Measurements from ENCODE around the gene PIKFYVE. TPM values are rescaled to one million over a fixed set of nuclear protein-coding genes. Genes with fewer than 3 reads are reported as not detected.
"Not testable (repeated sequence)": the region's sequence is repeated elsewhere in the genome, so short reads cannot be mapped to it uniquely, and the experiment has no call there.

Gene PIKFYVE
- total RNA-seq, 4 donors from 2014 or later, result 10.5 to 25.7 (median 12.5) TPM

DNA sequence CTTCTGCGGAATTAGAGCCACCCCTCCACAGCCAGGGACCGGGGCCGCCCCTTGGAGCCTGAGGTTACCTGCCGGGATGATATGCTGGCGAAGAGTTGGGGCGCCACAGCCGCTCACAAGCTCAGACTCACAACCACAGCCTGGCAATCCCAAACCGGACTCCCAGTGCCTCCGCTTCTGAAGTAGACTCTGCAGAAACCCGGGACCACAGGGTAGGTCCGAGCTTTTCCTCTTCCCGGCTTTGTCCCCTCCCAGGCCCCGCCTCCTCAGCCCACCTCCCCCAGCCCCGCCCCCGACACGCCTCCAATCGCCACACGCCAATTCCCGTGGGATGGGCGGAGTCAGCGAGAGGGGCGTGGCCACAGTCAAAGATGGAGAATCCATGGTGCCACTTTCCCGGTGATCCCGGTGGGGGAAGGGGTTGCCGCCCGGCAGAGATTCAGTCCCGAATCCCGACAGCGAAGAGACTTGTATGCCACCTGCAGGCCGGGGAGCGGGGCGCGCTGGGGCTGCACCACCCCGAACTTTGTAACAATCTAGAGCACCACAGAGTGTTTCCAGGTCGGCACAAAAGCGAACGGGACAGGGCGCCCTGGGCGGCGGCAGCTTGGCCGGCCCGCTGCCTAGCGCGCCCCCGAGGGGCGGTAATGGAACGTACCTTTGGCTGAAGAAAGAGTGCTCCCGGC lies 11.0 kb upstream of the PIKFYVE start, which contains the start of gene IDH1:
TSS of gene IDH1 (minus strand) at position 201 of the 686 bp plus-strand sequence. CDS start 3,520 bp downstream, outside the sequence.
- Histone ChIP-seq H3K4me3 (peak within 1 kb of the TSS; percentile 76 to 88 (median 84)), H3K36me3 (peaks cover 0 to 34% (median 0%) of the 10 kb centered on the region in 3 donors), H3K27me3 (no peaks in the 10 kb centered on the region), H3K4me1 (peaks cover 5 to 61% (median 17%) of the 10 kb centered on the region in 3 donors), H3K9me3 (no peaks in the 10 kb centered on the region), H3K27ac (peak within 1 kb of the TSS; percentile 71 to 92 (median 86))
- intact Hi-C loops (cut with DNase I), result no loop called here
- peak; percentile 59 for DNase-seq
- 0% methylated on average over 2 to 5 of the region's 48 CpGs for WGBS, 2 donors
- TF ChIP-seq POLR2A (IDR thresholded peaks at IDR 0.05), result peak in 1 of 4 donors; percentile 51
- TF ChIP-seq, protein P1, sequence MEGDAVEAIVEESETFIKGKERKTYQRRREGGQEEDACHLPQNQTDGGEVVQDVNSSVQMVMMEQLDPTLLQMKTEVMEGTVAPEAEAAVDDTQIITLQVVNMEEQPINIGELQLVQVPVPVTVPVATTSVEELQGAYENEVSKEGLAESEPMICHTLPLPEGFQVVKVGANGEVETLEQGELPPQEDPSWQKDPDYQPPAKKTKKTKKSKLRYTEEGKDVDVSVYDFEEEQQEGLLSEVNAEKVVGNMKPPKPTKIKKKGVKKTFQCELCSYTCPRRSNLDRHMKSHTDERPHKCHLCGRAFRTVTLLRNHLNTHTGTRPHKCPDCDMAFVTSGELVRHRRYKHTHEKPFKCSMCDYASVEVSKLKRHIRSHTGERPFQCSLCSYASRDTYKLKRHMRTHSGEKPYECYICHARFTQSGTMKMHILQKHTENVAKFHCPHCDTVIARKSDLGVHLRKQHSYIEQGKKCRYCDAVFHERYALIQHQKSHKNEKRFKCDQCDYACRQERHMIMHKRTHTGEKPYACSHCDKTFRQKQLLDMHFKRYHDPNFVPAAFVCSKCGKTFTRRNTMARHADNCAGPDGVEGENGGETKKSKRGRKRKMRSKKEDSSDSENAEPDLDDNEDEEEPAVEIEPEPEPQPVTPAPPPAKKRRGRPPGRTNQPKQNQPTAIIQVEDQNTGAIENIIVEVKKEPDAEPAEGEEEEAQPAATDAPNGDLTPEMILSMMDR (IDR thresholded peaks at IDR 0.05), result peak in 5 of 6 experiments; percentile 29 to 52 (median 49)

DNA sequence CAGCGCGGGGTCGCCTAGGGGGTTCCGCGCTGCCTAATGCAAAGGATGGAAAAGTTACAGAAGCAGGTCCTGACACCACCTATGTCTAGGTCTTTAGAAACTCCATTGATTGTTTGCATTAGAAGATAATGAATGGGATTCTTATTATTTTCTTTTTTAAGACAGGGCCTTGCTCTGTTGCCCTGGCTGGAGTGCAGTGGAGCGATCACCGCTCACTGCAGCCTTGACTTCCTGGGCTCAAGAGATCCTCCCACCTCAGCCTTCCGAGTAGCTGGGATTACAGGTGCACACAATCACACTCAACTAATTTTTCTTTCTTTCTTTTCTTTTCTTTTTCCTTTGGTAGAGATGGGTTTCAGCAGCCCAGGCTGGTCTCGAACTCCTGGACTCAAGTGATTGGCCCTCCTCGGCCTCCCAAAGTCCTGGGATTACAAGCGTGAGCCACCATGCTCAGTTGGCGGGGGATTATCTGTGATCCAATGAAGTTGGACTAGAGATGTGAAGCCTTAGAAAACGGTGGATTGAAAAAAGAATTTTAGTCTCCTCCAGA lies 10.4 kb upstream of the PIKFYVE start:
- intact Hi-C loops (cut with DNase I), result no loop called here
- Histone ChIP-seq H3K4me1 (peaks cover 5 to 55% (median 17%) of the 10 kb centered on the region in 3 donors), H3K36me3 (peaks cover 0 to 27% (median 0%) of the 10 kb centered on the region in 3 donors)

DNA sequence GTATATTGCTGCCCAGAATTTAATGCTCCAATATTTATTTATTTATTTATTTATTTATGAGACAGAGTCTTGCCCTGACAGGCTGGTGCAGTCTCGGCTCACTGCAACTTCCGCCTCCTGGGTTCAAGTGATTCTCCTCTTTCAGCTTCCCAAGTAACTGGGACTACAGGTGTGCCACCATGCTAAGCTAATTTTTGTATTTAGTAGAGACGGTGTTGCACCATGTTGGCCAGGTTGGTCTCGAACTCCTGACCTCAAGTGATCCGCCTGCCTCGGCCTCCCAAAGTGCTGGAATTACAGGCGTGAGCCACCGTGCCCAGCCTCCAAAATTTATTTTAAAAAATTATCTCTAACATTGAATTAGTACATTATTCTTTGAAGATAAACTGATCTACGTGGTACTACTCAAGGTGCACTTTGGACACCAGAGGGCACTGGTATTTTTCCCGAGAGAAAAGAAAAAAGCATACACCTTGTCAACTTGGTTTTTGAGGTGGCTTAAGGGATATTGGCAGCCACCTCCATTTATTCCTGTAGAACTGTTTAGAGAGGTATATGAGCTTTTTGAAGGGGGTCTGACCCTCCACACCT lies 9.8 kb upstream of the PIKFYVE start:
- peaks cover 0 to 21% (median 0%) of the 10 kb centered on the region in 3 donors for H3K36me3 ChIP-seq
- DNase-seq, result no peak
- H3K9me3 ChIP-seq, result no peaks in the 10 kb centered on the region
- H3K27ac ChIP-seq, result no peak overlapping the region
- TF ChIP-seq, protein P1 (IDR thresholded peaks at IDR 0.05), result peak in 3 of 6 experiments; percentile 9 to 23 (median 11)
- no peak for TF ChIP-seq POLR2A (IDR thresholded peaks at IDR 0.05)
- 50 to 60% methylated on average over 10 of the region's 10 CpGs for WGBS, 2 donors
- no peak overlapping the region for H3K4me3 ChIP-seq
- no peaks in the 10 kb centered on the region for H3K27me3 ChIP-seq
- peaks cover 5 to 49% (median 17%) of the 10 kb centered on the region in 3 donors for H3K4me1 ChIP-seq
- intact Hi-C loops (cut with DNase I), result no loop called here

More for the DNA sequence above, 10.4 kb upstream of the PIKFYVE start:
- Histone ChIP-seq H3K27ac (peak overlapping the region; percentile 71 to 92 (median 86)), H3K27me3 (no peaks in the 10 kb centered on the region), H3K9me3 (no peaks in the 10 kb centered on the region), H3K4me3 (peak overlapping the region; percentile 76 to 88 (median 84))
- TF ChIP-seq, protein P1 (IDR thresholded peaks at IDR 0.05), result no peak
- TF ChIP-seq POLR2A (IDR thresholded peaks at IDR 0.05), result no peak
- no peak for DNase-seq
- WGBS, 2 donors, result 19 to 28% methylated on average over 11 to 12 of the region's 13 CpGs

DNA sequence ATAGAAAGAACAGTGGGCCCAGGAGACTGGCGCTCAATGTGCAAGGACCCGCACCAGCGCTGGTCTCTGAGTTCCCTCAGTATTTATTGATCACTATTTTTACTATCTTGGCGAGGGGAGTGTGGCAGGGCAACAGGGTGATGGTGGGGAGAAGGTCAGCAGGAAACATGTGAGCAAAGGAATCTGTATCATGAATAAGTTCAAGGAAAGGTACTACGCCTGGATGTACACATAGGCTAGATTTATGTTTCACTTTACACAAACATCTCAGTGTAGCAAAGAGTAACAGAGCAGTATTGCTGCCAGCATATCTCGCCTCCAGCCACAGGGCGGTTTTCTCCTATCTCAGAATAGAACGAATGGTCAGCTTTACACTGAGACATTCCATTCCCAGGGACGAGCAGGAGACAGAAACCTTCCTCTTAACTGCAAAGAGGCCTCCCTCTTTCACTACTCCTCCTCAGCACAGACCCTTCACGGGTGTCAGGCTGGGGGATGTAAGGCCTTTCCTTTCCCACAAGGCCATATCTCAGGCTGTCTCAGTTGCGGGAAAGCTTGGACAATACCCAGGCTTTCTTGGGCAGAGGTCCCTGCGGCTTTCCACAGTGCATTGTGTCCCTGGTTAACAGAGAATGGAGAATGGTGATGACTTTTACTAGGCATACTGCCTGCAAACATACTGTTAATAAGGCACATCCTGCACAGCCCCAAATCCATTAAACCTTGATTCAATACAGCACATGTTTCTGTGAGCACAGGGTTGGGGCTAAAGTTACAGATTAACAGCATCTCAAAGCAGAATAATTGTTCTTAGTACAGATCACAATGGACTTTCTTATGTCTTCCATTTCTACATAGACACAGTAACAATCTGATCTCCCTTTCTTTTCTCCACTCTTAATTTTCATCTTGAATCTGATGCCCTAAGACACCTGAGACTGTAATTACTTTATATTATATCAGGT lies 8.9 kb upstream of the PIKFYVE start:
- H3K27ac ChIP-seq; intact Hi-C loops (cut with DNase I): not testable (repeated sequence)
- peaks cover 5 to 40% (median 15%) of the 10 kb centered on the region in 3 donors for H3K4me1 ChIP-seq

DNA sequence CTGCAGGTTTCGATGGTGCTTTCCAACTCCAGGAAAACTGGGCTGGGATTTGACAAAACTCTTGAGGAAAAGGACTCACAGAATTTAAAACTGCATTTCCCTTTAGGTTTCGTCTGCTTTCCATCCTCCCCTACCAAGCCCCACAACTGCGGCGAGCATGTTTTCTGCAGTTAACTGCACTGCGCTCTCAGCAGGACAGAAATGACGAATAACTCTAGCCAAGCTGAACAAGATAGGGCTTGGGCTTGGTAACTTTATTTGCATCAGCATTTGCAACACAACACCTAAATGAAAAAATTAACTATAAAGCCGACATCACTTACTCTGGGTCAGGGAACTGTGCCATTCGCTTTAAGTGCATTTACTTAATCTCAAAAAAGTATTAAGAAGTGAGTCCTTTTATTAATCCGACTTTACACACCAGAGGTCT lies 669 bp upstream of the PIKFYVE start:
- peaks cover 10 to 47% (median 22%) of the 10 kb centered on the region in 3 donors for H3K4me1 ChIP-seq
- WGBS, 2 donors, result 4 to 5% methylated on average over 9 of the region's 9 CpGs
- H3K4me3 ChIP-seq, result peak overlapping the region; percentile 94 to 99 (median 97)
- no peaks in the 10 kb centered on the region for H3K9me3 ChIP-seq
- peak overlapping the region; percentile 97 to 98 (median 98) for H3K27ac ChIP-seq
- no peaks in the 10 kb centered on the region for H3K36me3 ChIP-seq
- no peaks in the 10 kb centered on the region for H3K27me3 ChIP-seq
- intact Hi-C loops (cut with DNase I), result no loop called here
- TF ChIP-seq, protein P1 (IDR thresholded peaks at IDR 0.05), result no peak
- TF ChIP-seq POLR2A (IDR thresholded peaks at IDR 0.05), result no peak
- DNase-seq, result peak; percentile 4

More for the DNA sequence above, 8.9 kb upstream of the PIKFYVE start:
- H3K36me3 ChIP-seq, result peaks cover 0 to 12% (median 0%) of the 10 kb centered on the region in 3 donors
- not testable (repeated sequence) for H3K9me3 ChIP-seq, DNase-seq, H3K4me3 ChIP-seq, H3K27me3 ChIP-seq
- WGBS, 2 donors, result 81 to 85% methylated on average over 12 of the region's 12 CpGs
